Panc1 (cell line): ENCODE results near the gene NME4. TPM values are rescaled to one million over a fixed set of nuclear protein-coding genes. Genes with fewer than 3 reads are reported as not detected.

Experiments
- ATAC-seq: fragments of 200-7000 bp; cut with Tn5 transposase; 2 replicates; pipeline ENCODE4 v1.9.1; 2020; ENCODE audit warnings: mild to moderate bottlenecking, moderate library complexity
- BruUV-seq: library from RNA; stranded (reverse); fragments of 400-500 nt; replicated peaks from 2 replicates; lab custom pipeline; 2021; lab: Mats Ljungman, UMichigan
- CTCF ChIA-PET: fragments of 300-600 bp; sonication (Branson Sonifier 250); formaldehyde crosslinking; loops from one replicate; lab custom pipeline; 2022; ENCODE audit warnings: antibody characterized with exemption; lab: Charles Lee
- POLR2A ChIA-PET: fragments of 300-600 bp; sonication (Branson Sonifier 250); formaldehyde crosslinking; loops from one replicate; lab custom pipeline; 2022; ENCODE audit warnings: antibody characterized with exemption; lab: Charles Lee
- DNase-seq: peaks from one replicate; pipeline ENCODE4 v3.0.0-alpha.2; 2010; ENCODE audit warnings: low read depth, low spot score
- H3K27ac ChIP-seq: 2 replicates; pipeline ENCODE4 v1.5.1; 2011; ENCODE audit warnings: mild to moderate bottlenecking, low read length, inconsistent platforms
- H3K27me3 ChIP-seq: fragments of 200-500 bp; sonication (Bioruptor generic); 2 replicates; pipeline ENCODE4 v1.6.0; 2014; ENCODE audit warnings: low read length, inconsistent platforms; ENCODE audit not compliant: control insufficient read depth, insufficient read depth
- H3K36me3 ChIP-seq: fragments of 200-500 bp; sonication (Bioruptor generic); 2 replicates; pipeline ENCODE4 v1.5.1; 2014; ENCODE audit warnings: inconsistent platforms, mild to moderate bottlenecking, low read length, moderate library complexity; ENCODE audit not compliant: control insufficient read depth, insufficient read depth
- H3K4me1 ChIP-seq: 2 replicates; pipeline ENCODE4 v1.5.1; 2011; ENCODE audit warnings: inconsistent platforms, mild to moderate bottlenecking, low read length, moderate library complexity; ENCODE audit not compliant: control insufficient read depth, insufficient read depth
- H3K4me3 ChIP-seq, 2 experiments: 2 replicates each; pipeline ENCODE4 v1.5.1; 2011 to 2012; ENCODE audit warnings: low read depth in 2 of 2, low read length in 2 of 2, mild to moderate bottlenecking in 2 of 2, inconsistent platforms in 1 of 2, moderate library complexity in 1 of 2
- H3K9me3 ChIP-seq: fragments of 200-500 bp; sonication (Bioruptor generic); 2 replicates; pipeline ENCODE4 v1.5.1; 2014; ENCODE audit warnings: low read depth, mild to moderate bottlenecking, inconsistent platforms, low read length, moderate library complexity; ENCODE audit not compliant: control insufficient read depth, insufficient read depth
- CTCF ChIP-seq: fragments of 450-650 bp; IDR thresholded peaks from 2 replicates; pipeline ENCODE4 v1.5.1; 2017; ENCODE audit warnings: mild to moderate bottlenecking
- POLR2AphosphoS5 ChIP-seq: IDR thresholded peaks from 2 replicates; pipeline ENCODE4 v1.6.1; 2012; ENCODE audit warnings: mild to moderate bottlenecking, low read depth, low read length, moderate library complexity
- REST ChIP-seq, 2 experiments: IDR thresholded peaks; 2 replicates each; pipeline ENCODE4 v1.6.1; 2011 to 2012; ENCODE audit warnings: low read depth in 2 of 2, control low read depth in 1 of 2, low read length in 1 of 2, mild to moderate bottlenecking in 1 of 2, moderate library complexity in 1 of 2; ENCODE audit not compliant: insufficient read depth in 1 of 2
- SIN3A ChIP-seq: IDR thresholded peaks from 2 replicates; pipeline ENCODE4 v1.6.1; 2012; ENCODE audit warnings: low read depth, mild to moderate bottlenecking, low read length, moderate library complexity, borderline replicate concordance; ENCODE audit not compliant: insufficient read depth
- TCF7L2 ChIP-seq: IDR thresholded peaks from 2 replicates; pipeline ENCODE4 v1.6.1; 2011; ENCODE audit warnings: mild to moderate bottlenecking, low read depth, low read length, inconsistent platforms
- in situ Hi-C: cut with HindIII; loops from 2 replicates; pipeline ENCODE4 v1.10.0; 2016; ENCODE audit warnings: low sequenced_read_pairs, low pct_unique_long_range_greater_than_20kb
- intact Hi-C: fragments of 100-400 bp; cut with micrococcal nuclease; formaldehyde crosslinking; loops from one replicate; pipeline ENCODE4 v1.10.0; 2022; ENCODE audit not compliant: unreplicated experiment
- total RNA-seq: library from RNA; stranded (reverse); gene quantifications from one replicate; pipeline ENCODE4 v1.2.1, GENCODE V29; 2021; ENCODE audit not compliant: unreplicated experiment

NME4 gene
- total RNA-seq, 1 experiment from 2014 or later, result 500 TPM

- DNase-seq (no peak), ATAC-seq (no peak)
- peak overlapping the region; percentile 71 for H3K27ac ChIP-seq
- POLR2A ChIA-PET, result no interaction called here
- intact Hi-C loops (no loop called here), in situ Hi-C loops (no loop called here)
- no peaks in the 10 kb centered on the region for H3K27me3 ChIP-seq
- no TSS peak for BruUV-seq
- H3K9me3 ChIP-seq, result no peaks in the 10 kb centered on the region
- no peaks in the 10 kb centered on the region for H3K36me3 ChIP-seq
- H3K4me1 ChIP-seq, result peaks cover 33% of the 10 kb centered on the region
- CTCF ChIA-PET, result no interaction called here
- 0 out of 2 replicates have a peak, but pooled peaks have one; percentile 14 for TF ChIP-seq POLR2AphosphoS5
- TF ChIP-seq TCF7L2, result no peak
- no peak overlapping the region; a peak in 1 of 4 replicates for H3K4me3 ChIP-seq
Measured at GRCh38 chr16:379183-379960, 17.6 kb upstream of the NME4 start.

GRCh38 chr16:379961-380761 is 16.8 kb upstream of the NME4 start:
- POLR2A ChIA-PET, result interaction anchor here (0.6 to 0.7 kb wide), 2 partner anchors 70 to 156 kb away, joined by 3 to 7 read pairs; no protein-coding TSS in a partner anchor
- Histone ChIP-seq H3K27ac (peak overlapping the region; percentile 71), H3K4me3 (peak overlapping the region; percentile 73 to 84), H3K36me3 (no peaks in the 10 kb centered on the region), H3K9me3 (no peaks in the 10 kb centered on the region), H3K27me3 (no peaks in the 10 kb centered on the region), H3K4me1 (peaks cover 33% of the 10 kb centered on the region)
- TF ChIP-seq SIN3A (no peak), TCF7L2 (no peak), REST (IDR thresholded peaks at IDR 0.05; ENCODE audit: insufficient read depth in 1 of 2, low read depth in 2 of 2, low read length in 1 of 2) (no peak), POLR2AphosphoS5 (no peak), CTCF (no peak)
- in situ Hi-C loops (no loop called here), intact Hi-C loops (no loop called here)
- no peak for ATAC-seq
- CTCF ChIA-PET, result no interaction called here
- no peak for DNase-seq
- BruUV-seq, result TSS peak; percentile 75
